H9 (cell line): ENCODE measurements around the gene PLXNB2. TPM values are rescaled to one million over a fixed set of nuclear protein-coding genes. Genes with fewer than 3 reads are reported as not detected.

Source experiments
- DNase-seq: peaks from one replicate; pipeline ENCODE4 v3.0.0-alpha.2; 2017
- H2AFZ ChIP-seq: one replicate; pipeline ENCODE4 v1.6.1; 2013; ENCODE audit warnings: mild to moderate bottlenecking, low read length, control low read depth, moderate library complexity
- H2AK5ac ChIP-seq: 2 replicates; pipeline ENCODE4 v1.6.1; 2013; ENCODE audit warnings: low read length, control low read depth, mixed read lengths; ENCODE audit not compliant: insufficient read length
- H2BK120ac ChIP-seq: one replicate; pipeline ENCODE4 v1.6.1; 2013; ENCODE audit warnings: low read depth, mild to moderate bottlenecking, low read length, control low read depth, inconsistent platforms; ENCODE audit not compliant: poor library complexity, severe bottlenecking
- H2BK12ac ChIP-seq: 2 replicates; pipeline ENCODE4 v1.6.1; 2013; ENCODE audit warnings: low read length, control low read depth, mixed read lengths, low read depth; ENCODE audit not compliant: insufficient read length
- H2BK15ac ChIP-seq: 2 replicates; pipeline ENCODE4 v1.6.1; 2013; ENCODE audit warnings: low read depth, low read length, control low read depth
- H2BK20ac ChIP-seq: one replicate; pipeline ENCODE4 v1.6.1; 2013; ENCODE audit warnings: low read depth, mild to moderate bottlenecking, low read length, control low read depth, inconsistent platforms; ENCODE audit not compliant: poor library complexity, severe bottlenecking
- H2BK5ac ChIP-seq: 2 replicates; pipeline ENCODE4 v1.6.1; 2013; ENCODE audit warnings: low read length, control low read depth, mixed read lengths; ENCODE audit not compliant: insufficient read length
- H3K14ac ChIP-seq: 2 replicates; pipeline ENCODE4 v1.6.1; 2013; ENCODE audit warnings: low read length, control low read depth; ENCODE audit not compliant: insufficient read depth
- H3K18ac ChIP-seq: 2 replicates; pipeline ENCODE4 v1.6.1; 2013; ENCODE audit warnings: low read depth, mild to moderate bottlenecking, mixed read lengths, low read length, control low read depth; ENCODE audit not compliant: insufficient read length
- H3K23ac ChIP-seq: 2 replicates; pipeline ENCODE4 v1.6.1; 2013; ENCODE audit warnings: low read length, control low read depth, mixed read lengths, low read depth; ENCODE audit not compliant: insufficient read length
- H3K23me2 ChIP-seq: 2 replicates; pipeline ENCODE4 v1.6.1; 2013; ENCODE audit warnings: low read depth, mild to moderate bottlenecking, mixed read lengths, low read length, control low read depth; ENCODE audit not compliant: insufficient read length, poor library complexity, severe bottlenecking
- H3K27ac ChIP-seq: 2 replicates; pipeline ENCODE4 v1.5.1; 2013; ENCODE audit warnings: low read length, control low read depth, mixed read lengths, low read depth; ENCODE audit not compliant: insufficient read length
- H3K27me3 ChIP-seq: 2 replicates; pipeline ENCODE4 v1.6.1; 2013; ENCODE audit warnings: low read length, control low read depth, inconsistent platforms; ENCODE audit not compliant: insufficient read depth
- H3K4ac ChIP-seq: 2 replicates; pipeline ENCODE4 v1.6.1; 2013; ENCODE audit warnings: low read depth, mild to moderate bottlenecking, control low read depth, inconsistent platforms, low read length, moderate library complexity
- H3K4me1 ChIP-seq: 2 replicates; pipeline ENCODE4 v1.6.1; 2013; ENCODE audit warnings: low read length, control low read depth, inconsistent platforms; ENCODE audit not compliant: insufficient read depth
- H3K4me2 ChIP-seq: 2 replicates; pipeline ENCODE4 v1.6.1; 2013; ENCODE audit warnings: low read length, control low read depth, mixed read lengths; ENCODE audit not compliant: insufficient read length, insufficient read depth
- H3K56ac ChIP-seq: 2 replicates; pipeline ENCODE4 v1.6.1; 2013; ENCODE audit warnings: low read depth, mild to moderate bottlenecking, mixed read lengths, low read length, control low read depth; ENCODE audit not compliant: insufficient read length
- H3K79me1 ChIP-seq: 2 replicates; pipeline ENCODE4 v1.6.1; 2013; ENCODE audit warnings: low read depth, mild to moderate bottlenecking, moderate library complexity, low read length, control low read depth, inconsistent platforms; ENCODE audit not compliant: insufficient read depth, poor library complexity, severe bottlenecking
- H3K79me2 ChIP-seq: 2 replicates; pipeline ENCODE4 v1.6.1; 2013; ENCODE audit warnings: low read length, control low read depth, inconsistent platforms; ENCODE audit not compliant: insufficient read depth
- H3K9ac ChIP-seq: 2 replicates; pipeline ENCODE4 v1.6.1; 2013; ENCODE audit warnings: low read length, control low read depth, mixed read lengths; ENCODE audit not compliant: insufficient read length; ENCODE audit errors: extremely low read depth
- H3K9me3 ChIP-seq: one replicate; pipeline ENCODE4 v1.6.1; 2013; ENCODE audit warnings: low read depth, low read length, inconsistent platforms; ENCODE audit not compliant: control insufficient read depth
- H3T11ph ChIP-seq: one replicate; pipeline ENCODE4 v1.6.1; 2013; ENCODE audit warnings: mild to moderate bottlenecking, low read length, control low read depth, inconsistent platforms
- H4K20me1 ChIP-seq: one replicate; pipeline ENCODE4 v1.6.1; 2013; ENCODE audit not compliant: control insufficient read depth, insufficient read length, insufficient read depth
- H4K5ac ChIP-seq: 2 replicates; pipeline ENCODE4 v1.6.1; 2013; ENCODE audit warnings: low read depth, mild to moderate bottlenecking, mixed read lengths, low read length, control low read depth; ENCODE audit not compliant: insufficient read length
- H4K8ac ChIP-seq: replicated peaks from 2 replicates; pipeline ENCODE4 v1.6.1; 2013; ENCODE audit warnings: low read length, control low read depth, mixed read lengths, low read depth; ENCODE audit not compliant: insufficient read length
- H4K91ac ChIP-seq: 2 replicates; pipeline ENCODE4 v1.6.1; 2013; ENCODE audit warnings: low read depth, mild to moderate bottlenecking, moderate library complexity, mixed read lengths, low read length, control low read depth; ENCODE audit not compliant: insufficient read length
- H3K27ac Mint-ChIP-seq, 3 experiments: 2 replicates in 2 of 3; 3 replicates in 1 of 3; pipeline ENCODE4 v1.8.0; 2020 to 2021; ENCODE audit warnings: mixed read lengths in 3 of 3, mild to moderate bottlenecking in 1 of 3, moderate library complexity in 1 of 3
- H3K27me3 Mint-ChIP-seq: 2 replicates; pipeline ENCODE4 v1.8.0; 2021; ENCODE audit warnings: low read depth, mild to moderate bottlenecking, moderate library complexity, mixed read lengths
- H3K36me3 Mint-ChIP-seq, 3 experiments: 2 replicates in 2 of 3; 3 replicates in 1 of 3; pipeline ENCODE4 v1.8.0; 2020 to 2021; ENCODE audit warnings: low read depth in 3 of 3, mixed read lengths in 3 of 3; ENCODE audit not compliant: insufficient read depth in 1 of 3
- H3K4me1 Mint-ChIP-seq, 2 experiments: 2 replicates each; pipeline ENCODE4 v1.8.0; 2020; ENCODE audit warnings: mixed read lengths in 2 of 2
- H3K4me3 Mint-ChIP-seq, 2 experiments: 2 replicates in 1 of 2; 3 replicates in 1 of 2; pipeline ENCODE4 v1.8.0; 2020 to 2021; ENCODE audit warnings: mild to moderate bottlenecking in 2 of 2, mixed read lengths in 2 of 2, moderate library complexity in 1 of 2
- H3K9me3 Mint-ChIP-seq, 2 experiments: 2 replicates in 1 of 2; 3 replicates in 1 of 2; pipeline ENCODE4 v1.8.0; 2020; ENCODE audit warnings: mild to moderate bottlenecking in 2 of 2, mixed read lengths in 2 of 2, moderate library complexity in 1 of 2
- WGBS: extraction: QIAGEN DNeasy Blood & Tissue Kit; methylation state at CpG from one replicate; pipeline ENCODE4 v1.1.7; 2013; ENCODE audit warnings: missing lambda C conversion rate, low lambda C conversion rate, mixed read lengths; ENCODE audit not compliant: insufficient read length; ENCODE audit errors: extremely low coverage; 5-methylcytosine and 5-hydroxymethylcytosine counted together
- total RNA-seq: library from RNA; stranded (reverse); gene quantifications from 2 replicates; pipeline ENCODE4 v1.2.1, GENCODE V29; 2021
- TF ChIP-seq, protein P1 (sequence below): fragments of 200-600 bp; sonication (generic); conservative IDR thresholded peaks from 3 replicates; pipeline ENCODE4 v1.8.0; 2021; ENCODE audit warnings: antibody characterized with exemption, mild to moderate bottlenecking

The PLXNB2 gene
- total RNA-seq, 1 experiment from 2014 or later: 87.6 TPM

DNA sequence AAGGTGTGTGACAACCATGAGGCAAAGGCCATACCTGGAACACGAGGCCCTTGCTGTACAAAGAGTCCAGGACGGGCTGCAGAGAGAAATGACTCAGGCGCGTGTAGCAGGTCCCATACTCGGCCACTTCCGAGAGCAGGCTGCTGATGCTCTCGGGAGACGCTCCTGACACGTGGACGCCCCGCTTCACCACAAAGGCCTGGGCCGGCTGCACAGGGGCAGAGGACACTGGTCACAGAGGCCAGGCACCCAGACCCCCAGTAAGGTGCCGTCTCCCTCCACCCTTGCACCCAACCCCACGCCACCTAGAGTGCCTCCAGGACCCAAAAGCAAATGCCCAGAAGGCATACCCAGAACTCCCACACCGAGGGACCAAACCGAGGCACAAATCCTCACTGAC, 78.1 kb downstream of the PLXNB2 start:
- no peaks in the 10 kb centered on the region for H3K4me1 ChIP-seq
- H2AFZ ChIP-seq: no peak overlapping the region
- no peak overlapping the region for H4K8ac ChIP-seq
- H3K23ac ChIP-seq: no peak overlapping the region
- no peak overlapping the region for H3T11ph ChIP-seq
- H3K4ac ChIP-seq: no peak overlapping the region
- Mint-ChIP-seq H3K4me3 (no peak overlapping the region), H3K9me3 (peaks cover 0 to 2% of the 10 kb centered on the region in 2 experiments; a peak in 1 of 5 replicates), H3K27me3 (no peaks in the 10 kb centered on the region), H3K27ac (peak overlapping the region in 2 of 3 experiments; percentile 37 to 91; a peak in 4 of 7 replicates), H3K4me1 (no peaks in the 10 kb centered on the region), H3K36me3 (peaks cover 7 to 31% (median 23%) of the 10 kb centered on the region in 3 experiments)
- H3K9me3 ChIP-seq: no peaks in the 10 kb centered on the region
- H3K9ac ChIP-seq: no peak overlapping the region
- DNase-seq: no peak
- no peak overlapping the region for H2BK20ac ChIP-seq
- no peak overlapping the region for H2BK12ac ChIP-seq
- no peaks in the 10 kb centered on the region for H3K27me3 ChIP-seq
- no peak overlapping the region for H2BK5ac ChIP-seq
- peaks cover 3% of the 10 kb centered on the region for H4K20me1 ChIP-seq
- no peak overlapping the region for H4K91ac ChIP-seq
- no peak overlapping the region for H2BK120ac ChIP-seq
- WGBS: no CpG with 5 or more reads among the region's 16 CpGs
- H3K14ac ChIP-seq: no peak overlapping the region
- H3K27ac ChIP-seq: no peak overlapping the region
- no peak overlapping the region for H3K18ac ChIP-seq
- H3K23me2 ChIP-seq: no peaks in the 10 kb centered on the region
- H3K56ac ChIP-seq: no peak overlapping the region
- no peaks in the 10 kb centered on the region for H3K79me2 ChIP-seq
- no peaks in the 10 kb centered on the region for H3K79me1 ChIP-seq
- no peak overlapping the region for H2BK15ac ChIP-seq
- no peak overlapping the region for H2AK5ac ChIP-seq
- H4K5ac ChIP-seq: no peak overlapping the region
- no peak overlapping the region for H3K4me2 ChIP-seq
- TF ChIP-seq, protein P1, sequence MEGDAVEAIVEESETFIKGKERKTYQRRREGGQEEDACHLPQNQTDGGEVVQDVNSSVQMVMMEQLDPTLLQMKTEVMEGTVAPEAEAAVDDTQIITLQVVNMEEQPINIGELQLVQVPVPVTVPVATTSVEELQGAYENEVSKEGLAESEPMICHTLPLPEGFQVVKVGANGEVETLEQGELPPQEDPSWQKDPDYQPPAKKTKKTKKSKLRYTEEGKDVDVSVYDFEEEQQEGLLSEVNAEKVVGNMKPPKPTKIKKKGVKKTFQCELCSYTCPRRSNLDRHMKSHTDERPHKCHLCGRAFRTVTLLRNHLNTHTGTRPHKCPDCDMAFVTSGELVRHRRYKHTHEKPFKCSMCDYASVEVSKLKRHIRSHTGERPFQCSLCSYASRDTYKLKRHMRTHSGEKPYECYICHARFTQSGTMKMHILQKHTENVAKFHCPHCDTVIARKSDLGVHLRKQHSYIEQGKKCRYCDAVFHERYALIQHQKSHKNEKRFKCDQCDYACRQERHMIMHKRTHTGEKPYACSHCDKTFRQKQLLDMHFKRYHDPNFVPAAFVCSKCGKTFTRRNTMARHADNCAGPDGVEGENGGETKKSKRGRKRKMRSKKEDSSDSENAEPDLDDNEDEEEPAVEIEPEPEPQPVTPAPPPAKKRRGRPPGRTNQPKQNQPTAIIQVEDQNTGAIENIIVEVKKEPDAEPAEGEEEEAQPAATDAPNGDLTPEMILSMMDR: no peak
